GM12865 (cell line): Measurements from ENCODE around the gene FYCO1.

Source experiments
- DNase-seq: peaks from one replicate; pipeline ENCODE4 v3.0.0; 2010; ENCODE audit warnings: low read depth
- H3K4me3 ChIP-seq: 2 replicates; pipeline ENCODE4 v1.5.1; 2011; ENCODE audit warnings: mild to moderate bottlenecking, low read depth, low read length, control low read depth
- CTCF ChIP-seq: IDR thresholded peaks from 2 replicates; pipeline ENCODE4 v1.5.1; 2011; ENCODE audit warnings: low read length, control low read depth, low read depth, inconsistent platforms; ENCODE audit not compliant: insufficient read depth; ENCODE audit errors: missing control alignments

The FYCO1 gene

GRCh38 chr3:45896956-45897355 is 98.7 kb downstream of the FYCO1 start:
- TF ChIP-seq CTCF, result no peak
- no peak overlapping the region for H3K4me3 ChIP-seq
- DNase-seq, result no peak

- DNase-seq, result no peak
- no peak overlapping the region for H3K4me3 ChIP-seq
- TF ChIP-seq CTCF, result no peak
Measured at GRCh38 chr3:45895686-45896468, 99.7 kb downstream of the FYCO1 start.

GRCh38 chr3:45894015-45894414 is 101.6 kb downstream of the FYCO1 start:
- DNase-seq, result no peak
- no peak overlapping the region for H3K4me3 ChIP-seq
- TF ChIP-seq CTCF, result no peak

- no peak for TF ChIP-seq CTCF
- H3K4me3 ChIP-seq, result no peak overlapping the region
- DNase-seq, result no peak
Measured at GRCh38 chr3:45892161-45892560, 103.5 kb downstream of the FYCO1 start.

- no peak for DNase-seq
- H3K4me3 ChIP-seq, result no peak overlapping the region
Measured at GRCh38 chr3:45890405-45890804, 105.2 kb downstream of the FYCO1 start.

GRCh38 chr3:45889337-45889736 is 106.3 kb downstream of the FYCO1 start:
- TF ChIP-seq CTCF, result no peak
- DNase-seq, result peak; percentile 36
- no peak overlapping the region for H3K4me3 ChIP-seq

More at GRCh38 chr3:45890405-45890804, 105.2 kb downstream of the FYCO1 start:
- TF ChIP-seq CTCF, result no peak
